ENCODE data around the gene SLC4A2.

The SLC4A2 gene

DNA sequence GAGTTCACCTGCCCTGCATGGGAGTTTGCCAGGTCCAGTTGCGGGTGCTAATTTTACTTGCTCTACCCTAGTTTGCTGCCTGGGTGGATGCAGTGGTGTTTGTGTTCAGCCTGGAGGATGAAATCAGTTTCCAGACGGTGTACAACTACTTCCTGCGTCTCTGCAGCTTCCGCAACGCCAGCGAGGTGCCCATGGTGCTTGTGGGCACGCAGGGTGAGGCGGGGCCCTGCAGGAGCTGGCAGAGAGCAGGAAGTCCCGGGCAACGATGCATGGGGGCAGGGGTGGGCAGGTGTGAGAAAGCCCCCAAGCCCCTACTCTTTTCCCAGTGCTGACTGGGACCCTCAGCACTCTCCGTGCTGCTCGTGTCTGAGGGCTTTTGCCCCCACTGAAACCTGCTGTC is 58.2 kb downstream of the SLC4A2 start:
- peak; percentile 34 for DNase-seq

DNA sequence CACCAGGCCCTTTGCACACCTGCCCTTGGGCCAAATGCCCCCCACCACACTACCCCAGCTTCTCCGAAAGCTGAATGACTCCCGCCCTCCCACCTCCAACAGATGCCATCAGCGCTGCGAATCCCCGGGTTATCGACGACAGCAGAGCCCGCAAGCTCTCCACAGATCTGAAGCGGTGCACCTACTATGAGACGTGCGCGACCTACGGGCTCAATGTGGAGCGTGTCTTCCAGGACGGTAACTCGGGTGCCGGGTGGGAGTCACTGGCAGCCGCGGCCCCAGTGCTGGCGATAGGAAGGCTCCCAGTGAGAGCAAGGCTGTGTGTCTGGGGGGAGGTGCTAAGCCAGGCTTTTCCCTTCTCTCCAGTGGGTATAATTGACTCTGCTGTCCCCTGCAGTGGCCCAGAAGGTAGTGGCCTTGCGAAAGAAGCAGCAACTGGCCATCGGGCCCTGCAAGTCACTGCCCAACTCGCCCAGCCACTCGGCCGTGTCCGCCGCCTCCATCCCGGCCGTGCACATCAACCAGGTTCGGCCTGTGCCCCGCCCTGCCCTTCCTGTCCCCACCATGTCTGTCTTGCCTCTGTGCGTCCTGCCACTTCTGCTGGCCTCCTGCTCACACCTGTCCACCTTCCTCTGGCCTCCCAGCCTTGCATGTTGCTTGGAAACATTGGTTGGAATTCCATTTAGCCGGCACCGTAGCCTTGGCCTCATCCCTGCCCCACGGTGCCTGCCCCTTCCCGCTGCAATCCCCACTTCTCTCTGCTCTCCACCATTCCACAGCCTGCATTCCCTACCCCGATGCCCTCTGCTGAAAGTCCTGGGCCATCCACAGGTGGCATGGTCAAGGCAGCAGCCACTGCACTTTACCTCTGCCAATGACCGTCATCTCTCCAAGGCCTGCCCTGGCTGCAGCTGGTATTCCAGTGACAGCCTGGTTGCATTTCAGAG is 59.0 kb downstream of the SLC4A2 start:
- DNase-seq = no peak

GRCh38 chr7:151119055-151119415 is 59.6 kb downstream of the SLC4A2 start:
- DNase-seq = no peak

- no peak for DNase-seq
These were observed 60.5 kb downstream of the SLC4A2 start for GRCh38 chr7:151119902-151120301.

DNA sequence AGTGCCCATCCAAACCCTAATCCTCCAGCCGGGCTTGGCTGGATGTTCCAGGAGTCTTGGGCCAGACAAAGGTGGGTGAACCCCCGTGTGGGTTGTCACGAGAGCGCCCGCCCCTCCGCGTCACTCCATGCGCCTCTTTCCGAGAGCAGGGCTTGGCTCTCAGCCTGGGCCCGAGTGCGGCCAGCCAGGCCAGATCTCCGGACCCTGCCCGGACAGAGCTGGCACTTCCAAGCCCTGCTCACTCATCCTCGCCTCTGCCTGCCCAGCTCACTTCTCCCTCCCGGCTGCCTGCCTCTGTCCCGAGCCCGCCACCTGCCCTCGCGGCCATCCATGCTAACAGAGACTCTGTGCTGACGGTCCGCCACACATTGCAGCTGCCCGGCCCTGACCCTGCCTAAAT is 61.5 kb downstream of the SLC4A2 start:
- DNase-seq = no peak

- DNase-seq = no peak
These were observed 62.2 kb downstream of the SLC4A2 start for GRCh38 chr7:151121380-151122170.

DNA sequence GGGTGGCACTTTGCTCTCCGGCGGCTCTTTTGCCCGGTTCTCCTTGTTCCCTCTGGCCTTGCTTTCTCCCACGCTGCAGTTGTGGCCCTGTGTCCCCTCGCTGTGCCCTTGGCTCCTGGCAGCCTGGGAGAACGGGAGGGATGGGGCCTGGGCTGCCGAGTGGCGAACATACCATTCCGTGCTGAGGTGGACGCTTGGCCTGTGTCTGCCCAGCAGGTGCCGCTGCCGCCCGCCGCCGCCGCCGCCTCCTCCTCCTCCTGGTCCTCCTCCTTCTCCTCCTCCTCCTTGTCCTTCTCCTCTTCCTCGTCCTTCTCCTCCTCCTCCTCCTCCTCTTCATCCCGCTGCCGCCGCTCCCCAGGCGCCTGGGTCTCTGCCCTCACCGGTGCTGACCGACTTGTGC is 62.9 kb downstream of the SLC4A2 start:
- DNase-seq = no peak

DNA sequence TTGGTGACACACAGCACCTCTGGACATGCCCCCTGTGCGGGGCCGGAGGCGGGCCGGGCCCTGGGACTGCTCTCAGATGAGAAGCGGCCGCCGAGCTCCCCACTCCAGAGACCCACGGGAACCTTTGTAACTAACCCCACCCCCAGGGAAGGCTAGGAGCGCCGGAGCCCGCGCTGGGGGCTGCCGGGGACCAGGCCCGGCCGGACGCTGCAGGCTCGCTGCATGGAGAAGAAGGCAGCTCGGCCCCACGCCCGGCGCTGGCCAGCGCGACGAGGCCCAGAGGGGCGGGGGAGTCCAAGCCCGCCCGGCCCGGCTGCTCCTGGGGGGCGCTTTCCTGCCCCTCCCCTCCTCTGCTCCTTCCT is 63.4 kb downstream of the SLC4A2 start:
- DNase-seq = no peak

DNA sequence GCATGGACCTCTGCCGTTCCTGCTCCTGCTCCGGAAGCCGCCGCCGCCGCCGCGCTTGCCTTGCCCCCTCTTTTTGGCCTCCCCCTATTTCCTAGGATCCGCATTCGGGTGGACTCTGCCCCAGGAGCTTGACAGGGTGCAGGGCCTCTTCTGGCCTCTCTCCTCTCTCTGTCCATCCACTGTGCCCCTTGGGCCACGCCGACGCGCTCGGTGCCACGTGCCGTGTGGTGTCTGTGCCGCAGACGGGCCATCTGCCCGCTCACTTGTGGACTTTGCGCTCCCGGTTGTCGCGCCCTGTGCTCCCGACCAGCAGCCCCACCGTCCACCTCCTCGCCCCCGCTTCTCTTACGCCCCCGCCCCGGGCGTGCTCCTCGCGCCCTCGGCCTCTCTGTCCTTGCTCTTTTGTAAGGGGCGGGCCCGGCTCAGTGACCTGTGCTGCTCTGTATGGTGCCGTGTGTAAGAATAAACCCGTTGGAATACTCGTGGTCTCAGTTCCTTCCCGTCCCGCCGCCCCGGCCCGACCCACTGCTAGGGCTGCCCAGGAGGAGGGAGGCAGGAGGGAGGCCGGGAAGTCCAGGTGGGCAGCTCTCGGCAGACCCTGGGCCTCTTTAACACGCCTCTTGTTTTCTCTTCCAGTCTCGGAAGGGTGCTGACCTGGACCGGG is 63.9 kb downstream of the SLC4A2 start:
- no peak for DNase-seq

DNA sequence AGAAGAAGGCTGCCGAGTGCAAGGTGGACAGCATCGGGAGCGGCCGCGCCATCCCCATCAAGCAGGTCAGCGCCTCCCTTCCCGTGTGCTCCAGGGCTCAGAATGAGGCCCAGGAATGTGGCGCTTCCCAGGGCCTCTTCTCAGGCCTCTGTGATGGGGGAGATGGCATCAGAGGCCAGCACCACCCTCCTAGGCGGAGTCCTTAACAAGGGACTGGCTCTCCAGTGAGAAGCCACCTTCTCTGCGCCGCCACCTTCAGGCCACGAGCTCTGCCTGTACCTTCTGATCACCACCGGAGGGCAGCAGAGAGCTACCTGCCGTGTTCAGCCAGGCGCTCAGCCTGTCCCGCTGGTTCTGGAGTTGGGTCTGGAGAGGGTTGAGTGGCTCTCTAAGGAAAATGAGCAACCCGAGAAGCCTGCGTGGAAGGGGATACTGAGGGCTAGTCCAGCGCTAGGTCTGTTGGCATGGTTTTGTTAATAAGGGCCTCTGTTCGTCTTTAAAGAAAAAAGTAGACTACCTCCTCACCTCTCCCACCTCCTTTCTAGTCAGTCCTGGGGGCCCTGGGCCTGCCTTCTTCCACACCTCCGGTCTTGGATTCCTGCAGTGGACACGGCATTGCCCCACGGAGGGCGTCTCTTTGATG is 64.6 kb downstream of the SLC4A2 start:
- peak; percentile 73 for DNase-seq

- no peak for DNase-seq
These were observed 65.1 kb downstream of the SLC4A2 start for GRCh38 chr7:151124481-151124880.

GRCh38 chr7:151124899-151125399 is 65.6 kb downstream of the SLC4A2 start:
- no peak for DNase-seq

GRCh38 chr7:151125470-151125845 is 66.1 kb downstream of the SLC4A2 start:
- no peak for DNase-seq

- DNase-seq = no peak
These were observed 66.6 kb downstream of the SLC4A2 start for GRCh38 chr7:151125846-151126481.
